PC-3 (cell line): ENCODE results near the gene TMEM255B. TPM values are rescaled to one million over a fixed set of nuclear protein-coding genes. Genes with fewer than 3 reads are reported as not detected.

Experiments used
- ATAC-seq: fragments of 200-7000 bp; cut with Tn5 transposase; 2 replicates; pipeline ENCODE4 v1.9.1; 2020; ENCODE audit warnings: mild to moderate bottlenecking, moderate library complexity
- BruUV-seq: library from RNA; stranded (reverse); fragments of 400-500 nt; replicated peaks from 2 replicates; lab custom pipeline; 2021; lab: Mats Ljungman, UMichigan
- CTCF ChIA-PET: fragments of 300-600 bp; sonication (Branson Sonifier 250); formaldehyde crosslinking; loops from one replicate; lab custom pipeline; 2022; ENCODE audit warnings: antibody characterized with exemption; lab: Charles Lee
- POLR2A ChIA-PET: fragments of 300-600 bp; sonication (Branson Sonifier 250); formaldehyde crosslinking; loops from one replicate; lab custom pipeline; 2022; ENCODE audit warnings: antibody characterized with exemption; ENCODE audit not compliant: unreplicated experiment; lab: Charles Lee
- DNase-seq: peaks from one replicate; pipeline ENCODE4 v3.0.0-alpha.2; 2015
- H2AFZ ChIP-seq: fragments of 300-600 bp; sonication (generic); 2 replicates; pipeline ENCODE4 v1.6.0; 2016; ENCODE audit warnings: antibody characterized with exemption, low read length
- H3F3A ChIP-seq: fragments of 300-600 bp; sonication (generic); one replicate; pipeline ENCODE4 v1.6.0; 2017; ENCODE audit warnings: antibody characterized with exemption, low read length, control low read depth, mild to moderate bottlenecking; ENCODE audit not compliant: unreplicated experiment
- H3K27ac ChIP-seq: fragments of 300-600 bp; sonication (generic); 2 replicates; pipeline ENCODE4 v1.5.1; 2016; ENCODE audit warnings: mild to moderate bottlenecking, low read length
- H3K27me3 ChIP-seq: fragments of 300-600 bp; sonication (generic); 2 replicates; pipeline ENCODE4 v1.6.1; 2016; ENCODE audit warnings: low read length, mixed read lengths
- H3K36me3 ChIP-seq: fragments of 300-600 bp; sonication (generic); 2 replicates; pipeline ENCODE4 v1.6.1; 2016; ENCODE audit warnings: low read depth, mixed run types, low read length, mixed read lengths
- H3K4me1 ChIP-seq: fragments of 300-600 bp; sonication (generic); 2 replicates; pipeline ENCODE4 v1.5.1; 2016; ENCODE audit warnings: low read length; ENCODE audit not compliant: insufficient read depth
- H3K4me2 ChIP-seq: fragments of 300-600 bp; sonication (generic); 2 replicates; pipeline ENCODE4 v1.6.0; 2016; ENCODE audit warnings: low read length
- H3K4me3 ChIP-seq: fragments of 300-600 bp; sonication (generic); 2 replicates; pipeline ENCODE4 v1.5.1; 2016; ENCODE audit warnings: mild to moderate bottlenecking, low read length, mixed read lengths
- H3K79me2 ChIP-seq: fragments of 300-600 bp; sonication (generic); 2 replicates; pipeline ENCODE4 v1.6.1; 2017; ENCODE audit warnings: low read length, mixed read lengths
- H3K9ac ChIP-seq: fragments of 300-600 bp; sonication (generic); 2 replicates; pipeline ENCODE4 v1.6.0; 2016; ENCODE audit warnings: mild to moderate bottlenecking, low read length
- H3K9me2 ChIP-seq: fragments of 300-600 bp; sonication (generic); replicated peaks from 2 replicates; pipeline ENCODE4 v1.6.1; 2016; ENCODE audit warnings: mixed run types, low read length, mixed read lengths
- H3K9me3 ChIP-seq: fragments of 300-600 bp; sonication (generic); 2 replicates; pipeline ENCODE4 v1.6.1; 2016; ENCODE audit warnings: low read length, mixed read lengths
- H4K20me1 ChIP-seq: fragments of 300-600 bp; sonication (generic); 2 replicates; pipeline ENCODE4 v1.6.1; 2016; ENCODE audit warnings: low read length, mixed read lengths
- CTCF ChIP-seq: fragments of 300-600 bp; sonication (generic); conservative IDR thresholded peaks from 2 replicates; pipeline ENCODE4 v1.5.1; 2017; ENCODE audit warnings: antibody characterized with exemption, low read depth, mild to moderate bottlenecking, low read length
- EZH2 ChIP-seq: fragments of 300-600 bp; sonication (generic); IDR thresholded peaks from one replicate; pipeline ENCODE4 v1.6.1; 2017; ENCODE audit warnings: antibody characterized with exemption, mild to moderate bottlenecking, low read length; ENCODE audit not compliant: unreplicated experiment
- EZH2phosphoT487 ChIP-seq: fragments of 300-600 bp; sonication (generic); IDR thresholded peaks from 2 replicates; pipeline ENCODE4 v1.6.1; 2018; ENCODE audit warnings: mild to moderate bottlenecking, antibody characterized with exemption, low read length, borderline replicate concordance
- intact Hi-C: fragments of 100-400 bp; cut with micrococcal nuclease; formaldehyde crosslinking; loops from 2 replicates; pipeline ENCODE4 v1.9.0; 2023
- total RNA-seq: library from RNA; depleted of rRNA; stranded (reverse); fragments of >200 nt; gene quantifications from 2 replicates; pipeline ENCODE4 v1.2.3, GENCODE V29; 2014

TMEM255B gene
- total RNA-seq, 1 experiment from 2014 or later, result 26.9 TPM

- H3K36me3 ChIP-seq, result no peaks in the 10 kb centered on the region
- no peaks in the 10 kb centered on the region for H3K27me3 ChIP-seq
- H3K27ac ChIP-seq, result no peak overlapping the region
- no peaks in the 10 kb centered on the region for H3K79me2 ChIP-seq
- no peak overlapping the region for H2AFZ ChIP-seq
- ATAC-seq (no peak), DNase-seq (no peak)
- H3K4me2 ChIP-seq, result no peak overlapping the region
- POLR2A ChIA-PET, result no interaction called here
- no peak overlapping the region for H3K4me3 ChIP-seq
- no peak for TF ChIP-seq CTCF
- TF ChIP-seq EZH2phosphoT487, result no peak
- no peak for TF ChIP-seq EZH2
- H4K20me1 ChIP-seq, result no peaks in the 10 kb centered on the region
- H3K9me2 ChIP-seq, result no peaks in the 10 kb centered on the region
- CTCF ChIA-PET, result no interaction called here
- intact Hi-C loops, result no loop called here
- no peak overlapping the region for H3K9ac ChIP-seq
- no peaks in the 10 kb centered on the region for H3K9me3 ChIP-seq
- BruUV-seq, result no TSS peak
- H3K4me1 ChIP-seq, result no peaks in the 10 kb centered on the region
- no peaks in the 10 kb centered on the region for H3F3A ChIP-seq
These were observed 10.1 kb upstream of the TMEM255B start for GRCh38 chr13:113748862-113749451.

- Histone ChIP-seq H3K9me2 (no peaks in the 10 kb centered on the region), H3K4me1 (no peaks in the 10 kb centered on the region), H3K27ac (no peak overlapping the region), H4K20me1 (no peaks in the 10 kb centered on the region), H3K4me3 (no peak overlapping the region), H3K36me3 (no peaks in the 10 kb centered on the region), H2AFZ (no peak overlapping the region), H3K9ac (no peak overlapping the region), H3K79me2 (no peaks in the 10 kb centered on the region), H3K27me3 (no peaks in the 10 kb centered on the region), H3K9me3 (no peaks in the 10 kb centered on the region), H3K4me2 (no peak overlapping the region), H3F3A (no peaks in the 10 kb centered on the region)
- TF ChIP-seq EZH2, result no peak
- no peak for TF ChIP-seq CTCF
- TF ChIP-seq EZH2phosphoT487, result no peak
- CTCF ChIA-PET, result no interaction called here
- intact Hi-C loops, result no loop called here
- DNase-seq (no peak), ATAC-seq (no peak)
- POLR2A ChIA-PET, result no interaction called here
- no TSS peak for BruUV-seq
These were observed 9.5 kb upstream of the TMEM255B start for GRCh38 chr13:113749507-113749906.

- H3K9ac ChIP-seq, result no peak overlapping the region
- intact Hi-C loops, result no loop called here
- H3K4me1 ChIP-seq, result no peaks in the 10 kb centered on the region
- ATAC-seq, result no peak
- no peaks in the 10 kb centered on the region for H3K9me2 ChIP-seq
- no peaks in the 10 kb centered on the region for H3K36me3 ChIP-seq
- BruUV-seq, result TSS peak; percentile 28
- ChIA-PET POLR2A (no interaction called here), CTCF (no interaction called here)
- H2AFZ ChIP-seq, result no peak overlapping the region
- no peak for DNase-seq
- H3K9me3 ChIP-seq, result no peaks in the 10 kb centered on the region
- TF ChIP-seq CTCF (no peak), EZH2 (no peak), EZH2phosphoT487 (no peak)
- no peak overlapping the region for H3K4me2 ChIP-seq
- no peaks in the 10 kb centered on the region for H4K20me1 ChIP-seq
- no peak overlapping the region for H3K27ac ChIP-seq
- H3K79me2 ChIP-seq, result no peaks in the 10 kb centered on the region
- H3K27me3 ChIP-seq, result no peaks in the 10 kb centered on the region
- H3K4me3 ChIP-seq, result no peak overlapping the region
- H3F3A ChIP-seq, result no peaks in the 10 kb centered on the region
These were observed 9.1 kb upstream of the TMEM255B start for GRCh38 chr13:113749967-113750366.
